IMR-90 (cell line): ENCODE data around the gene GAL3ST1. TPM values are rescaled to one million over a fixed set of nuclear protein-coding genes. Genes with fewer than 3 reads are reported as not detected.

ENCODE experiments used
- ATAC-seq: fragments of 200-7000 bp; cut with Tn5 transposase; 2 replicates; pipeline ENCODE4 v1.9.1; 2020; ENCODE audit warnings: low read depth, mild to moderate bottlenecking, moderate library complexity
- BruUV-seq: library from RNA; stranded (reverse); fragments of 400-500 nt; replicated peaks from 2 replicates; lab custom pipeline; 2021; lab: Mats Ljungman, UMichigan
- CTCF ChIA-PET: fragments of 300-600 bp; formaldehyde crosslinking; extraction: SDS; loops from one replicate; lab custom pipeline; 2021; ENCODE audit warnings: antibody characterized with exemption; lab: Yijun Ruan, JAX
- POLR2A ChIA-PET: fragments of 300-600 bp; sonication (Branson Sonifier 250); formaldehyde crosslinking; loops from one replicate; lab custom pipeline; 2022; ENCODE audit warnings: antibody characterized with exemption; ENCODE audit not compliant: unreplicated experiment; lab: Charles Lee
- DNase-seq: peaks from one replicate; pipeline ENCODE4 v3.0.0; 2013
- H2AFZ ChIP-seq: replicated peaks from 2 replicates; pipeline ENCODE3; 2013; ENCODE audit warnings: low read length, mild to moderate bottlenecking; ENCODE audit not compliant: poor library complexity
- H2AK5ac ChIP-seq: 2 replicates; pipeline ENCODE4 v1.6.1; 2013; ENCODE audit warnings: low read depth, low read length, inconsistent platforms
- H2AK9ac ChIP-seq: replicated peaks from 2 replicates; pipeline ENCODE3; 2013; ENCODE audit warnings: mild to moderate bottlenecking, low read depth, low read length, moderate library complexity; ENCODE audit not compliant: poor library complexity
- H2BK120ac ChIP-seq: 2 replicates; pipeline ENCODE4 v1.6.1; 2013; ENCODE audit warnings: low read depth, low read length, inconsistent platforms
- H2BK15ac ChIP-seq: 3 replicates; pipeline ENCODE4 v1.6.1; 2013; ENCODE audit warnings: low read depth, low read length, inconsistent platforms
- H2BK20ac ChIP-seq: 2 replicates; pipeline ENCODE4 v1.6.1; 2013; ENCODE audit warnings: low read depth, mild to moderate bottlenecking, inconsistent platforms, low read length, moderate library complexity
- H2BK5ac ChIP-seq: 2 replicates; pipeline ENCODE4 v1.6.1; 2013; ENCODE audit warnings: mild to moderate bottlenecking, low read depth, low read length, inconsistent platforms; ENCODE audit not compliant: poor library complexity, severe bottlenecking
- H3K14ac ChIP-seq: replicated peaks from 2 replicates; pipeline ENCODE4 v1.6.1; 2013; ENCODE audit warnings: low read depth, low read length, inconsistent platforms
- H3K18ac ChIP-seq: 2 replicates; pipeline ENCODE4 v1.6.1; 2013; ENCODE audit warnings: low read depth, low read length, control low read depth
- H3K23ac ChIP-seq: 2 replicates; pipeline ENCODE4 v1.6.1; 2013; ENCODE audit warnings: low read depth, low read length, inconsistent platforms
- H3K27ac ChIP-seq: 2 replicates; pipeline ENCODE4 v1.5.1; 2013; ENCODE audit warnings: mild to moderate bottlenecking, control low read depth, low read length; ENCODE audit not compliant: insufficient read depth
- H3K27me3 ChIP-seq: 2 replicates; pipeline ENCODE4 v1.6.1; 2013; ENCODE audit warnings: low read length; ENCODE audit not compliant: control insufficient read depth, insufficient read depth
- H3K36me3 ChIP-seq: 2 replicates; pipeline ENCODE4 v1.6.1; 2013; ENCODE audit warnings: low read length, mixed read lengths; ENCODE audit not compliant: control insufficient read depth, insufficient read depth
- H3K4ac ChIP-seq: 2 replicates; pipeline ENCODE4 v1.6.1; 2013; ENCODE audit warnings: low read depth, low read length, inconsistent platforms
- H3K4me1 ChIP-seq: 2 replicates; pipeline ENCODE4 v1.6.1; 2013; ENCODE audit warnings: low read length, mixed read lengths; ENCODE audit not compliant: control insufficient read depth, insufficient read depth
- H3K4me2 ChIP-seq: 2 replicates; pipeline ENCODE4 v1.6.1; 2013; ENCODE audit warnings: low read depth, mild to moderate bottlenecking, control low read depth, low read length, moderate library complexity
- H3K4me3 ChIP-seq: 2 replicates; pipeline ENCODE4 v1.5.1; 2013; ENCODE audit warnings: low read depth, mild to moderate bottlenecking, control low read depth, low read length, moderate library complexity; ENCODE audit not compliant: insufficient read depth
- H3K56ac ChIP-seq: 2 replicates; pipeline ENCODE4 v1.6.1; 2013; ENCODE audit warnings: low read length, inconsistent platforms; ENCODE audit not compliant: insufficient read depth; ENCODE audit errors: extremely low read depth
- H3K79me1 ChIP-seq, 2 experiments: 2 replicates each; pipeline ENCODE4 v1.6.1; 2013; ENCODE audit warnings: low read length in 2 of 2, inconsistent platforms in 1 of 2, low read depth in 1 of 2
- H3K9ac ChIP-seq: 2 replicates; pipeline ENCODE4 v1.6.1; 2013; ENCODE audit warnings: low read depth, low read length, control low read depth
- H3K9me1 ChIP-seq: 2 replicates; pipeline ENCODE4 v1.6.1; 2013; ENCODE audit warnings: low read length, inconsistent platforms; ENCODE audit not compliant: insufficient read depth
- H3K9me3 ChIP-seq: 2 replicates; pipeline ENCODE4 v1.6.1; 2013; ENCODE audit warnings: low read length; ENCODE audit not compliant: control insufficient read depth, insufficient read depth
- H4K20me1 ChIP-seq: 2 replicates; pipeline ENCODE4 v1.6.1; 2013; ENCODE audit warnings: low read length, inconsistent platforms; ENCODE audit not compliant: insufficient read depth
- H4K5ac ChIP-seq: 2 replicates; pipeline ENCODE4 v1.6.1; 2013; ENCODE audit warnings: mild to moderate bottlenecking, low read depth, low read length, control low read depth
- H4K8ac ChIP-seq, 2 experiments: 2 replicates each; pipeline ENCODE4 v1.6.1; 2013; ENCODE audit warnings: low read depth in 2 of 2, low read length in 2 of 2, control low read depth in 1 of 2, inconsistent platforms in 1 of 2
- H4K91ac ChIP-seq: 2 replicates; pipeline ENCODE4 v1.6.1; 2013; ENCODE audit warnings: low read depth, low read length, inconsistent platforms; ENCODE audit not compliant: insufficient read depth
- MAFK ChIP-seq: IDR thresholded peaks from 2 replicates; pipeline ENCODE4 v1.6.1; 2012; ENCODE audit warnings: low read depth, low read length, improper control_type of control experiment
- MAZ ChIP-seq: IDR thresholded peaks from 2 replicates; pipeline ENCODE4 v1.6.1; 2012; ENCODE audit warnings: low read depth, mild to moderate bottlenecking, low read length, improper control_type of control experiment, moderate library complexity, borderline replicate concordance
- RAD21 ChIP-seq: IDR thresholded peaks from 2 replicates; pipeline ENCODE4 v1.6.1; 2012; ENCODE audit warnings: low read length, improper control_type of control experiment
- RCOR1 ChIP-seq: IDR thresholded peaks from 2 replicates; pipeline ENCODE4 v1.6.1; 2012; ENCODE audit warnings: mild to moderate bottlenecking, low read length, improper control_type of control experiment; ENCODE audit not compliant: insufficient replicate concordance
- RFX5 ChIP-seq: IDR thresholded peaks from 2 replicates; pipeline ENCODE4 v1.8.0; 2012; ENCODE audit warnings: low read depth, mild to moderate bottlenecking, low read length, moderate library complexity
- WGBS, 2 experiments: methylation state at CpG; one replicate each; pipeline versions ENCODE4 v1.1.5 to v1.1.7; 2013; ENCODE audit warnings: missing lambda C conversion rate in 2 of 2; ENCODE audit not compliant: insufficient read length in 1 of 2; ENCODE audit errors: extremely low coverage in 2 of 2; 5-methylcytosine and 5-hydroxymethylcytosine counted together
- dilution Hi-C: fragments of 300-500 bp; cut with HindIII; formaldehyde crosslinking; loops from one replicate; pipeline ENCODE4 v1.14.3; 2018; ENCODE audit warnings: low sequenced_read_pairs; ENCODE audit not compliant: unreplicated experiment
- in situ Hi-C: fragments of 300-500 bp; cut with MboI; formaldehyde crosslinking; loops from 3 replicates; pipeline ENCODE4 v1.14.3; 2019; ENCODE audit warnings: low sequenced_read_pairs, inconsistent platforms, mixed read lengths
- intact Hi-C: fragments of 100-400 bp; cut with micrococcal nuclease; formaldehyde crosslinking; loops from 2 replicates; pipeline ENCODE4 v1.10.0; 2022
- polyA plus RNA-seq, 3 experiments: library from polyadenylated mRNA; depleted of rRNA; stranded (reverse); fragments of >200 nt; gene quantifications; 2 replicates each; pipeline ENCODE4 v1.2.3, GENCODE V29; 2012; ENCODE audit warnings: low replicate concordance in 1 of 3
- total RNA-seq: library from RNA; depleted of rRNA; stranded (reverse); fragments of >200 nt; gene quantifications from 2 replicates; pipeline ENCODE4 v1.2.3, GENCODE V29; 2012
- TF ChIP-seq, protein P1 (sequence below): fragments of 150-350 bp; IDR thresholded peaks from 2 replicates; pipeline ENCODE4 v1.6.1; 2017; ENCODE audit warnings: mild to moderate bottlenecking, antibody characterized with exemption, low read length, low read depth

Gene GAL3ST1
- total and polyA plus RNA-seq, 2 of the 4 experiments (the other 2 are of a cell fraction): not detected

DNA sequence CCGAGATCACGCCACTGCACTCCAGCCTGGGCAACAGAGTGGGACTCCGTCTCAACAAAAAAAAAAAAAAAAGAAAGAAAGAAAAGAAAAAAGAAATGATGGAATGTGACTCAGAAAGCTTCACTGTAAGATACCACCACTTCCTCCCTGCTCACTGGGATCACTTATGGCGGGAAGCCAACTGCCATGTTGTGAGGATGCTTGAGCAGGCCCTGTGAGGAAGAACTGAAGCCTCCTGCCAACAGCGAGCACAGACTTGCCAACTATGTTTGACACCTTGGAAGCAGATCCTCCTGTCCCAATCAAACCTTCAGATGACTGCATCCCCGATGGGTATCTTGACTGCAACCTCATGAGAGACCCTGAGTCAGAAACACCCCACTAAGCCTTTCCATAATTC, 36.2 kb downstream of the GAL3ST1 start:
- no peak overlapping the region for H3K4ac ChIP-seq
- no peaks in the 10 kb centered on the region for H3K79me1 ChIP-seq
- ChIA-PET CTCF (no interaction called here), POLR2A (no interaction called here)
- no peak overlapping the region for H2BK15ac ChIP-seq
- dilution Hi-C loops: no loop called here
- no peaks in the 10 kb centered on the region for H3K9me3 ChIP-seq
- H2AK9ac ChIP-seq: no peak overlapping the region
- ATAC-seq: no peak
- no peaks in the 10 kb centered on the region; the same call in 1 of the 2 replicates for H4K20me1 ChIP-seq
- peak overlapping the region; percentile 43 for H2AFZ ChIP-seq
- peak; percentile 19 for DNase-seq
- H3K23ac ChIP-seq: no peak overlapping the region
- no peak overlapping the region for H2BK120ac ChIP-seq
- in situ Hi-C loops: no loop called here
- H3K4me3 ChIP-seq: no peak overlapping the region
- no peak overlapping the region for H4K5ac ChIP-seq
- no peak overlapping the region for H3K9ac ChIP-seq
- no peak overlapping the region for H4K91ac ChIP-seq
- no peak overlapping the region for H3K56ac ChIP-seq
- no CpG with 5 or more reads among the region's 6 CpGs for WGBS, 2 experiments
- no peak overlapping the region for H2BK5ac ChIP-seq
- H3K27ac ChIP-seq: no peak overlapping the region
- TF ChIP-seq MAFK (no peak), RCOR1 (no peak), MAZ (no peak), RFX5 (no peak), RAD21 (no peak)
- TF ChIP-seq, protein P1, sequence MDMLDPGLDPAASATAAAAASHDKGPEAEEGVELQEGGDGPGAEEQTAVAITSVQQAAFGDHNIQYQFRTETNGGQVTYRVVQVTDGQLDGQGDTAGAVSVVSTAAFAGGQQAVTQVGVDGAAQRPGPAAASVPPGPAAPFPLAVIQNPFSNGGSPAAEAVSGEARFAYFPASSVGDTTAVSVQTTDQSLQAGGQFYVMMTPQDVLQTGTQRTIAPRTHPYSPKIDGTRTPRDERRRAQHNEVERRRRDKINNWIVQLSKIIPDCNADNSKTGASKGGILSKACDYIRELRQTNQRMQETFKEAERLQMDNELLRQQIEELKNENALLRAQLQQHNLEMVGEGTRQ: no peak
- H2BK20ac ChIP-seq: no peak overlapping the region
- peaks cover 38% of the 10 kb centered on the region for H3K27me3 ChIP-seq
- intact Hi-C loops: no loop called here
- no peak overlapping the region for H3K18ac ChIP-seq
- peaks cover 2% of the 10 kb centered on the region; the same call in 1 of the 2 replicates for H3K4me1 ChIP-seq
- H3K14ac ChIP-seq: no peak overlapping the region
- no peaks in the 10 kb centered on the region for H3K36me3 ChIP-seq
- H2AK5ac ChIP-seq: no peak overlapping the region
- no TSS peak for BruUV-seq
- H4K8ac ChIP-seq: no peak overlapping the region
- no peaks in the 10 kb centered on the region for H3K9me1 ChIP-seq
- no peak overlapping the region for H3K4me2 ChIP-seq
